Glutamatergic neuron (in vitro differentiated cells): ENCODE data around the gene IRGC. TPM values are rescaled to one million over a fixed set of nuclear protein-coding genes. Genes with fewer than 3 reads are reported as not detected.

Experiments
- DNase-seq: peaks from one replicate; pipeline ENCODE4 v3.0.0; 2022
- H3K27ac Mint-ChIP-seq: one replicate; pipeline ENCODE4 v1.8.0; 2020; ENCODE audit warnings: mild to moderate bottlenecking, mixed read lengths, inconsistent platforms; ENCODE audit not compliant: unreplicated experiment
- H3K27me3 Mint-ChIP-seq: one replicate; pipeline ENCODE4 v1.8.0; 2020; ENCODE audit warnings: mild to moderate bottlenecking, moderate library complexity, mixed read lengths, inconsistent platforms; ENCODE audit not compliant: unreplicated experiment
- H3K36me3 Mint-ChIP-seq: one replicate; pipeline ENCODE4 v1.8.0; 2020; ENCODE audit warnings: mild to moderate bottlenecking, mixed read lengths, inconsistent platforms; ENCODE audit not compliant: unreplicated experiment
- H3K4me1 Mint-ChIP-seq: one replicate; pipeline ENCODE4 v1.8.0; 2020; ENCODE audit warnings: mild to moderate bottlenecking, low read depth, mixed read lengths, inconsistent platforms; ENCODE audit not compliant: unreplicated experiment
- H3K4me3 Mint-ChIP-seq: one replicate; pipeline ENCODE4 v1.8.0; 2020; ENCODE audit warnings: mild to moderate bottlenecking, mixed read lengths, inconsistent platforms; ENCODE audit not compliant: unreplicated experiment
- H3K9me3 Mint-ChIP-seq: one replicate; pipeline ENCODE4 v1.8.0; 2020; ENCODE audit warnings: mild to moderate bottlenecking, moderate library complexity, mixed read lengths, inconsistent platforms; ENCODE audit not compliant: unreplicated experiment
- CTCF ChIP-seq: fragments of 200-600 bp; sonication (generic); IDR thresholded peaks from one replicate; pipeline ENCODE4 v1.5.0; 2021; ENCODE audit not compliant: partially characterized antibody, unreplicated experiment
- total RNA-seq: library from RNA; stranded (reverse); fragmentation: NEBNext Ultra II Directional; extraction: Animal tissue kit (Norgen Biotek cat#: 25700); gene quantifications from one replicate; pipeline ENCODE4 v1.2.1, GENCODE V29; 2021; ENCODE audit not compliant: unreplicated experiment

IRGC gene
- total RNA-seq, 1 donor from 2014 or later = not detected

- H3K9me3 Mint-ChIP-seq = peaks cover 3% of the 10 kb centered on the region
- H3K4me3 Mint-ChIP-seq = no peak overlapping the region
- TF ChIP-seq CTCF = no peak
- H3K27me3 Mint-ChIP-seq = peaks cover under 1% of the 10 kb centered on the region
- no peak for DNase-seq
- no peaks in the 10 kb centered on the region for H3K4me1 Mint-ChIP-seq
- H3K36me3 Mint-ChIP-seq = no peaks in the 10 kb centered on the region
- no peak overlapping the region for H3K27ac Mint-ChIP-seq
Observed at GRCh38 chr19:43765109-43765876, 49.4 kb downstream of the IRGC start.

GRCh38 chr19:43766755-43767043 lies 50.8 kb downstream of the IRGC start:
- peaks cover 2% of the 10 kb centered on the region for H3K27me3 Mint-ChIP-seq
- no peaks in the 10 kb centered on the region for H3K4me1 Mint-ChIP-seq
- peak; percentile 49 for TF ChIP-seq CTCF
- H3K9me3 Mint-ChIP-seq = peaks cover 3% of the 10 kb centered on the region
- no peaks in the 10 kb centered on the region for H3K36me3 Mint-ChIP-seq
- H3K4me3 Mint-ChIP-seq = no peak overlapping the region
- DNase-seq = no peak
- H3K27ac Mint-ChIP-seq = no peak overlapping the region

GRCh38 chr19:43767316-43767715 lies 51.4 kb downstream of the IRGC start:
- Mint-ChIP-seq H3K9me3 (peaks cover 3% of the 10 kb centered on the region), H3K27ac (no peak overlapping the region), H3K4me1 (no peaks in the 10 kb centered on the region), H3K27me3 (peaks cover 2% of the 10 kb centered on the region), H3K4me3 (no peak overlapping the region), H3K36me3 (no peaks in the 10 kb centered on the region)
- TF ChIP-seq CTCF = no peak
- DNase-seq = no peak

- H3K9me3 Mint-ChIP-seq = peaks cover 3% of the 10 kb centered on the region
- H3K27ac Mint-ChIP-seq = no peak overlapping the region
- no peak for DNase-seq
- H3K4me3 Mint-ChIP-seq = no peak overlapping the region
- H3K4me1 Mint-ChIP-seq = no peaks in the 10 kb centered on the region
- no peak for TF ChIP-seq CTCF
- H3K36me3 Mint-ChIP-seq = no peaks in the 10 kb centered on the region
- H3K27me3 Mint-ChIP-seq = peaks cover 2% of the 10 kb centered on the region
Observed at GRCh38 chr19:43767818-43768217, 51.9 kb downstream of the IRGC start.

- H3K27me3 Mint-ChIP-seq = peaks cover 3% of the 10 kb centered on the region
Observed at GRCh38 chr19:43768273-43769050, 52.6 kb downstream of the IRGC start.

More at GRCh38 chr19:43768273-43769050, 52.6 kb downstream of the IRGC start:
- peaks cover 3% of the 10 kb centered on the region for H3K9me3 Mint-ChIP-seq
- DNase-seq = no peak
- no peaks in the 10 kb centered on the region for H3K36me3 Mint-ChIP-seq
- peak overlapping the region; percentile 48 for H3K27ac Mint-ChIP-seq
- no peak overlapping the region for H3K4me3 Mint-ChIP-seq
- H3K4me1 Mint-ChIP-seq = no peaks in the 10 kb centered on the region
- no peak for TF ChIP-seq CTCF
